Measurements from ENCODE around the gene RELL2. TPM values are rescaled to one million over a fixed set of nuclear protein-coding genes. Genes with fewer than 3 reads are reported as not detected.

RELL2 gene
- total RNA-seq, 2 donors from 2014 or later: 14.6 to 19.5 TPM

DNA sequence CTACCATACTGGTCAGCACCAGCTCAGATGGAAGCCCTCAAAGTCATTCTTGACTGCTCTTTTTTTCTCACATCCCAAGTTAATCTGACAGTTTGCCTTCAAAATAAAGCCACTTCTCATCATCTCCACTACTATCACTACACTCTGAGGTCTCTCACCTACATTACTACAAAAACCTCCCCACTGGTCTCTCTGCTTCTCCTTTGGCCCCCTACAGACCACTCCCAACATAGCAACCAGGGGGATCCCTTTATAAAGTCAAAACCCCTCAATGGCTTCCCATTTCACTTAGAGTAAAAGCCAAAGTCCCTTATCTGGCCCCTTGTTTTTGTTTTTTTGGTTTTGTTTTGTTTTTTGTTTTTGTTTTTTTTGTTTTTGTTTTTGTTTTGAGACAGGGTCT is 40.6 kb downstream of the RELL2 start:
- peak in 1 of 2 donors; percentile 29 for DNase-seq
- Mint-ChIP-seq H3K27ac (no peak overlapping the region), H3K4me1 (ENCODE audit: low read depth) (peaks cover 11% of the 10 kb centered on the region), H3K4me3 (no peak overlapping the region), H3K9me3 (no peaks in the 10 kb centered on the region), H3K36me3 (ENCODE audit: insufficient read depth in 2 of 2) (no peaks in the 10 kb centered on the region), H3K27me3 (ENCODE audit: low read depth) (no peaks in the 10 kb centered on the region)
- no peak for ATAC-seq (replicated peaks in 1 of 2)

DNA sequence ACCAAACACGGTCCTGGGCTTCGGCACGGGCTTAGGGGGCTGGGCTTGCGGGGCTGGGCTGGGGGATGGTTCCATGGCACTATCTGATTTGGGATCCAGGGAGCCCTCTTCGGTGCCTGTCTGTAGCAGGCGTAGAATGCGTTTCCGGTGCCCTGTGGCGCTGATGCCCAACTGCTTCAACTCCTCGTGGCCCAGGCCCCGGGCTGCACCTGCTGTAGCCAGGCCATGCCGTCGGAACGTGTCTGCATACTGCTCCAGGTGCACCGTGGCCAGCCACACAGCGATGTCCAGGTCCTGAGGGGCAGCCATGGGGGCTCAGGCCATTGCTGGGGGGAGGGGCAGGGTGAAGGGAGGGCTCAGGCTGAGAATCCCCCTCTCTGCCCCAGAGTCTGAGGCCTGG is 43.4 kb downstream of the RELL2 start:
- H3K36me3 Mint-ChIP-seq (ENCODE audit: insufficient read depth in 2 of 2): no peaks in the 10 kb centered on the region
- ATAC-seq (replicated peaks in 1 of 2) (no peak), DNase-seq (no peak)
- peaks cover 24% of the 10 kb centered on the region for H3K4me1 Mint-ChIP-seq (ENCODE audit: low read depth)
- no peak overlapping the region for H3K27ac Mint-ChIP-seq
- H3K9me3 Mint-ChIP-seq: no peaks in the 10 kb centered on the region
- no peak overlapping the region for H3K4me3 Mint-ChIP-seq
- H3K27me3 Mint-ChIP-seq (ENCODE audit: low read depth): no peaks in the 10 kb centered on the region

DNA sequence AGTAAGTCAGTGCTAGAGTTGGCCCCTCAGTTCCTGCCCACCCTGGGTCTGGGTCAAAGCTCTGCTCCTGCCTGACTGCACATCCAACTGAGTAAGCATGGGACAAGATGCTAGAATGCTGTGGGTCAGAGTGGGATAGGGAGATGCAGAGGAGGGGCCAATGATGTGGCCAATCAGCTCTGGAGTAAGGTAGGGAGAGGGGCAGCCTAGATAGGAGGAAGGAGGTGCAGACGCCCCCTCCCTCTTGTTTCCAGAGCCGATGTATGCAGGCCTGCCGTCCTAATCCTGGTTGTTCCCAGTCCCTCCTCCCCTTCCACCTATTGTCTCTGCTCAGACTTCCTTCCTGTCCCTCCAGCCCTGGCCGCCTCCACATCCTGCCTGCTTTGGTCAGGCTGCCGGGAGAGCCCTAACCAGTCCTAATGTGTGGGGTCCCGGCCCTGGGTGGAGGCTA is 44.0 kb downstream of the RELL2 start:
- H3K36me3 Mint-ChIP-seq (ENCODE audit: insufficient read depth in 2 of 2): no peaks in the 10 kb centered on the region
- H3K4me3 Mint-ChIP-seq: peak overlapping the region in 1 of 2 donors; percentile 64
- no peak for ATAC-seq (replicated peaks in 1 of 2)
- DNase-seq: no peak
- H3K27me3 Mint-ChIP-seq (ENCODE audit: low read depth): no peaks in the 10 kb centered on the region
- no peak overlapping the region for H3K27ac Mint-ChIP-seq
- H3K9me3 Mint-ChIP-seq: no peaks in the 10 kb centered on the region
- H3K4me1 Mint-ChIP-seq (ENCODE audit: low read depth): peaks cover 24% of the 10 kb centered on the region

DNA sequence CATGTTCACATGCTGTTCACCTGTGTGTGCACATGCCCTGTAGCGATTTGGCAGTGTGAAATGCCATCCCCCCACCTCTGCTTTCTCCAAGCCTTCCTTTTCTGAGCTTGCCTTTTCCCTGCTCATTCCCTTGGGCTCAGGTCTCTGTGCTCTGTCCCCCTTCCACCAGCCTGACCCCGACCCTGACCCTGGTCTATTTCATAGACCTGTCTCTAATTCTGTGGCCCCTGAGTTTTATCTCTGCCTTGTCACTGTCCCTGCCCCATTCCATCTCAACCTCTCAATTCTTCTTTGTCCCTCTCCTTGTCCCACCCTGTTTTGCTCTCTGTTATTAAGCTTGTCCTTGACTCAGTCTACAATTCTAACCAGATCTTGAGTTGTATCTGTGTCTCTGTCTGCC is 44.5 kb downstream of the RELL2 start:
- Mint-ChIP-seq H3K27ac (peak overlapping the region; percentile 77), H3K4me1 (ENCODE audit: low read depth) (peaks cover 24% of the 10 kb centered on the region), H3K36me3 (ENCODE audit: insufficient read depth in 2 of 2) (no peaks in the 10 kb centered on the region), H3K4me3 (peak overlapping the region; percentile 52 to 64), H3K9me3 (no peaks in the 10 kb centered on the region), H3K27me3 (ENCODE audit: low read depth) (no peaks in the 10 kb centered on the region)
- DNase-seq (no peak), ATAC-seq (replicated peaks in 1 of 2) (no peak)

DNA sequence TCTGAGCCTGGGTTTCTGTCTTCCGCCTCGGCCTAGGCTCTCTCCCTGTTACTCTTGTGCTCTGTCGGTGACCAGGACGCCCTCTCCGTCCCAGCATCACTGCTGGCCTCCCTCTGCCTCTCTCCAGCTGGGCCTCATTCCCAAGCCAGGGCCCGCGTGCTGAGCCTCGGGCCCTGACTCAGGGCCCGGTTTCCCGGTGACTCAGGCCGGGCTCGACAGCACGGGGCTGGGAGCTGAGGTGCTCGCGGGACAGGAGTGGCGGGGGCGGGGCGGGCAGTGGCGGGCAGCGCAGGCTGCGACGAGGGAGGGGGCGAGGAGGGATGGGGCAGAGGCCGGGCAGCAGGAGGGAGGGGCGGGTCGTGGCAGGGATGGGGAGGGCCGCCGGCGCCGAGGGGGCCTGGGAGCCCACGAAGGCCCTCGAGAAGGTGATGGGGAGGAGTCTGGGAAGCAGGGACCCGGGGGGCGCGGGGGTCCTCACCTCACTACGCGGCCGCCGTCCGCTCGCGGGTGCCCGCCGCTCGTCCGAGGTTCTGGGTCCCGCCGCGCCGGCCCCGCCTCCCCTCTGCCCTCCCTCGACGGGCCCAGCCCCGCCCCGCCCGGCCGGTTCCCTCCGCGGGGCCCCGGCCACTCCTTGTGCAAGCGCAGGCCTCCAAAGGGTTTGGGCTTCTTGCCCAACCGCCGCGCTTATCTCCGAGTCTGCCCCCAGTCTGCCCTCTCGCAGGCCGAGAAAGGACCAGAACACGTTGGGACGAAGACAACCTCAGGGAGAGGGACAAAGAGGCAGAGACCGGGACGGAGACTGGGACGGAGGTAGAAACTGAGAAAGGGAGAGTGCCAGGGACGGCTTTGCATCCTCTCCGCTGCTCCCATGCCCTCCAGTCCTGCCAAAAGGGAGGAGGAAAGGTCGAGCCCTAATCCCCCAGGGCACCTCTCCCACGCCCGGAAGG is 45.2 kb downstream of the RELL2 start, which contains the start of gene ARAP3:
Gene ARAP3, minus strand, starts transcription at position 536 of the 947 bp plus-strand sequence. CDS start 1,744 bp downstream, outside the sequence.
- Mint-ChIP-seq H3K27me3 (ENCODE audit: low read depth) (no peaks in the 10 kb centered on the region), H3K27ac (peak within 1 kb of the TSS; percentile 77), H3K4me3 (peak within 1 kb of the TSS; percentile 78 to 80), H3K9me3 (no peaks in the 10 kb centered on the region), H3K36me3 (ENCODE audit: insufficient read depth in 2 of 2) (no peaks in the 10 kb centered on the region), H3K4me1 (ENCODE audit: low read depth) (peaks cover 24% of the 10 kb centered on the region)
- ATAC-seq (replicated peaks in 1 of 2) (peak; percentile 89 to 90), DNase-seq (peak; percentile 59 to 60)

DNA sequence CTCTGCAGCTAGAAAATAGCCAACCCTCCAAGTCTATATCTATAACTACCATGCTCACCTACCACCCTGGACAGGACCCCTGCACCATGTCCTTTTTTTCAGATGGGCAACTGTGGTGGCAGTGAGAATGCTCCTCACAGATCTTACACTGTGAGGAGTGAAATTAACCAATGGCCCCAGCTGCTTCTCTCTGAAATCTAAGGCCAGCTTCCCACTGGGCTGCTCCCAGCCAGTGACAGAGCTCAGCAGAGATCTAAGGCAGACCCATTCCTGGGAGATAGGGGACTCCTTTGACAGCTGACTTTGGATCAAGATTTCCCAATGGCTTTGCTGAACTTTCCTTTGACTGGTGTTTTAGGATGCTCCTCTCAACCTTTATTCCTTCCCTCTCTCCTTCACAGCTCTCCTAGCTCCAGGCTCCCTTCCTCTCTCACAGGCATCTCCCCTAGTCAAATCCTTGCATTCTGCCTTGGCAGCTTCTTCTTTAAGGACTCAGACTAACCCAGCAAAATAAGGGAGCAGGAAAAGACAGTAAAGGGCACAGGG is 46.9 kb downstream of the RELL2 start:
- Mint-ChIP-seq H3K27me3 (ENCODE audit: low read depth) (no peaks in the 10 kb centered on the region), H3K36me3 (ENCODE audit: insufficient read depth in 2 of 2) (no peaks in the 10 kb centered on the region), H3K27ac (no peak overlapping the region), H3K4me3 (peak overlapping the region in 1 of 2 donors; percentile 26), H3K4me1 (ENCODE audit: low read depth) (peaks cover 24% of the 10 kb centered on the region), H3K9me3 (no peaks in the 10 kb centered on the region)
- ATAC-seq (replicated peaks in 1 of 2) (no peak), DNase-seq (no peak)

DNA sequence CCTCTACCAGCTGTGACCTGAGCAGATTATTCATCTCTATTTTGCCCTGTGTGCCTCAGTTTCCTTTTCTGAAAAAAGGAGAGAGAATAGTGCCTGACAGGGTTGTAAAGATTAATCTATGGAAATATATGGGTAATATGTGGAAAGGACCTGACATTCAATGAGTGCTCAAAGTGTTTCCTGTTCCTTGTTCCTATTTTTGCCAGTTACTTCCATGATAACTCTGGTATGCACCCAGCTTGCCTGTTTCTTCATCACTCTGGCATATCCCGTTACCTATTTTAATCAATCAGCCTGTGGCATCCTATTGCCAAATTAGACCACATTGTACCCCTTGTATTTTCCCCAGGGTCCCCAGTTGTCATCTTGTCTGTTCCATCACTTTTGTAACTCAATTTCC is 48.8 kb downstream of the RELL2 start:
- Mint-ChIP-seq H3K4me3 (no peak overlapping the region), H3K9me3 (no peaks in the 10 kb centered on the region), H3K4me1 (ENCODE audit: low read depth) (peaks cover 24% of the 10 kb centered on the region), H3K36me3 (ENCODE audit: insufficient read depth in 2 of 2) (no peaks in the 10 kb centered on the region), H3K27ac (no peak overlapping the region), H3K27me3 (ENCODE audit: low read depth) (peaks cover 12% of the 10 kb centered on the region)
- no peak for ATAC-seq (replicated peaks in 1 of 2)
- no peak for DNase-seq

DNA sequence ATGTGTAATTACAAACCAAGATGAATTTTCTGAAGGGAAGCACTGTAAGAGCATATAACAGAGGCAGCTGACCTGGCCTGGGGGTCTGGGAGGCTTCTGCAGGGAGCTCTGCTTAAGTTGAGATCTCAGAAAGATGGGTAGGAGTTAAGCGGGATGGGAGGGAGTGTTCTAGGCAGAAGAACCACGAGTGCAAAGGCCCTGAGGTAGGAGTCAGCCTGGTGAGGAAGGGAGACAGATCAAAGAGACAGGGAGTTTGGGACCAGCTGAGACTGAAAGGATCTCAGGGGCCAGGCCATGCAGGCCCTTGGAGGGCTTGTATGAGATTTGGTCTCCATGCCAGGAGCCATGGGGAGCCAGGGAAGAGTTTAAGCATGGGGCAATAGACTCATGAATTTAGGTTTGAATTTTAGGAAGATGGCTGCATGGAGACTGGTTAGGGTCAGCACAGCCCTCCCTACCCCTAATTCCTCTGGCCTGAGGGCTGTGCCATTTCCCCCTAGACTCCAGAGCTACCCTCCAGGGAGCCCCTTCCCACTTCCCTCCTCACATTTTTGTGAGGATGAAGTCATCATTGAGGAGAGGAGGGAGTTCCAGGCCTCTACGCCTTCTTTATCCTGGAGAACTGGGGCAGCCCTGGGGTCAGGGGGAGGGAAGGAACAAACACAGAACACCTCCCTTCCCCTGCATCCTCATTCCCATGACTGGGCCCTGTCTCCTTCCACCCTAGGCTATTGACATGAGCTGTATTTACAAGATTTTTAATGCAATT is 50.0 kb downstream of the RELL2 start:
- DNase-seq (no peak), ATAC-seq (replicated peaks in 1 of 2) (no peak)
- Mint-ChIP-seq H3K4me1 (ENCODE audit: low read depth) (peaks cover 19% of the 10 kb centered on the region), H3K9me3 (no peaks in the 10 kb centered on the region), H3K27ac (no peak overlapping the region), H3K4me3 (no peak overlapping the region), H3K27me3 (ENCODE audit: low read depth) (peaks cover 23% of the 10 kb centered on the region), H3K36me3 (ENCODE audit: insufficient read depth in 2 of 2) (no peaks in the 10 kb centered on the region)

Other genes with a start within 250 kb of the RELL2 start
- not detected for gene PCDHGB4, start 249.3 kb upstream of the RELL2 start, total RNA-seq
- not detected for gene PCDHGA8, start 244.4 kb upstream of the RELL2 start, total RNA-seq
- gene PCDHGB5, start 239.1 kb upstream of the RELL2 start, total RNA-seq: under 1 TPM; 0.17 to 0.21 TPM
- under 1 TPM; 0.09 to 0.10 TPM for gene PCDHGA9, start 234.2 kb upstream of the RELL2 start, total RNA-seq
- gene PCDHGB6, start 229.0 kb upstream of the RELL2 start, total RNA-seq: under 1 TPM in 1 of 2 donors, not detected in 1; 0.09 TPM
- under 1 TPM; 0.12 TPM for gene PCDHGA10, start 224.0 kb upstream of the RELL2 start, total RNA-seq
- under 1 TPM in 1 of 2 donors, not detected in 1; 0.17 TPM for gene PCDHGB7, start 219.3 kb upstream of the RELL2 start, total RNA-seq
- gene PCDHGA11, start 215.9 kb upstream of the RELL2 start, total RNA-seq: under 1 TPM in 1 of 2 donors, not detected in 1; 0.22 TPM
- under 1 TPM; 0.12 to 0.17 TPM for gene PCDHGA12, start 206.5 kb upstream of the RELL2 start, total RNA-seq
- not detected for gene PCDHGC3, start 161.0 kb upstream of the RELL2 start, total RNA-seq
- not detected for gene PCDHGC4, start 152.0 kb upstream of the RELL2 start, total RNA-seq
- not detected for gene PCDHGC5, start 147.9 kb upstream of the RELL2 start, total RNA-seq
- 100 to 1,000 TPM; 162 to 165 TPM for gene DIAPH1, start 18.0 kb upstream of the RELL2 start, total RNA-seq
- gene HDAC3, start 148 bp upstream of the RELL2 start, total RNA-seq: 10 to 100 TPM; 64.1 to 69.2 TPM
- 10 to 100 TPM; 54.1 to 61.1 TPM for gene FCHSD1, start 14.4 kb downstream of the RELL2 start, total RNA-seq
- 1 to 10 TPM; 3.2 to 4.1 TPM for gene ARAP3, start 45.2 kb downstream of the RELL2 start, total RNA-seq
- gene PCDH1, start 241.4 kb downstream of the RELL2 start, total RNA-seq: under 1 TPM in 1 of 2 donors, not detected in 1; 0.25 TPM